NB4 (cell line): ENCODE results near the gene TMPRSS3.
A peak's percentile ranks its signal among the peaks of the same experiment; 100 is the strongest.

Experiments
- DNase-seq: peaks from one replicate; pipeline ENCODE4 v3.0.0; 2010; ENCODE audit warnings: low read depth
- H3K4me3 ChIP-seq: one replicate; pipeline ENCODE4 v1.5.1; 2011; ENCODE audit warnings: mild to moderate bottlenecking, low read depth, low read length, moderate library complexity
- MYC ChIP-seq: IDR thresholded peaks from 2 replicates; pipeline ENCODE4 v1.6.1; 2011; ENCODE audit warnings: low read depth, low read length
- POLR2A ChIP-seq: IDR thresholded peaks from 2 replicates; pipeline ENCODE4 v1.6.1; 2011; ENCODE audit warnings: mild to moderate bottlenecking; ENCODE audit not compliant: insufficient read length; ENCODE audit errors: extremely low read depth
- TF ChIP-seq, protein P1 (sequence below): IDR thresholded peaks from one replicate; pipeline ENCODE4 v1.5.1; 2012; ENCODE audit warnings: low read depth, low read length
- TF ChIP-seq, protein P2 (sequence below): IDR thresholded peaks from 2 replicates; pipeline ENCODE4 v1.6.1; 2011; ENCODE audit warnings: low read depth, low read length

TMPRSS3 gene

DNA sequence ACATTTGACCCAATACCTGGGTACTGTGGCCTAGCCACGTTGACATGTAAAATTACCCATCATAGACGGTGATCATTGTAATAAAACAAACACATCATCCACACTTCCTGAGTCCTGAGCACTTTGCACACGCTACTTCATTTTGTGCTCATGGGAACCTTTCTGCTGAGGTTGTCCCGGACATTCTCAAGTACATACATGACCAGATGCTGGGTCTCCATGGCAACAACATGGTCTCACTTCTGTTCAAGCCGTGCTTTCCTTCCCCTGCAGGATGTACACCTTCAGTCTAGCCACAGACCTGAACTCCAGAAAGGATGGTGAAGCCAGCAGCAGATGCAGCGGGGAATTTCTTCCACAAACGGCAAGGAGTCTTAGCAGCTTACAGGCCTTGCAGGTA is 30.6 kb upstream of the TMPRSS3 start:
- H3K4me3 ChIP-seq = no peak overlapping the region
- DNase-seq = no peak
- TF ChIP-seq POLR2A = no peak
- TF ChIP-seq, protein P1, sequence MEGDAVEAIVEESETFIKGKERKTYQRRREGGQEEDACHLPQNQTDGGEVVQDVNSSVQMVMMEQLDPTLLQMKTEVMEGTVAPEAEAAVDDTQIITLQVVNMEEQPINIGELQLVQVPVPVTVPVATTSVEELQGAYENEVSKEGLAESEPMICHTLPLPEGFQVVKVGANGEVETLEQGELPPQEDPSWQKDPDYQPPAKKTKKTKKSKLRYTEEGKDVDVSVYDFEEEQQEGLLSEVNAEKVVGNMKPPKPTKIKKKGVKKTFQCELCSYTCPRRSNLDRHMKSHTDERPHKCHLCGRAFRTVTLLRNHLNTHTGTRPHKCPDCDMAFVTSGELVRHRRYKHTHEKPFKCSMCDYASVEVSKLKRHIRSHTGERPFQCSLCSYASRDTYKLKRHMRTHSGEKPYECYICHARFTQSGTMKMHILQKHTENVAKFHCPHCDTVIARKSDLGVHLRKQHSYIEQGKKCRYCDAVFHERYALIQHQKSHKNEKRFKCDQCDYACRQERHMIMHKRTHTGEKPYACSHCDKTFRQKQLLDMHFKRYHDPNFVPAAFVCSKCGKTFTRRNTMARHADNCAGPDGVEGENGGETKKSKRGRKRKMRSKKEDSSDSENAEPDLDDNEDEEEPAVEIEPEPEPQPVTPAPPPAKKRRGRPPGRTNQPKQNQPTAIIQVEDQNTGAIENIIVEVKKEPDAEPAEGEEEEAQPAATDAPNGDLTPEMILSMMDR = no peak
- TF ChIP-seq MYC = no peak
- TF ChIP-seq, protein P2, sequence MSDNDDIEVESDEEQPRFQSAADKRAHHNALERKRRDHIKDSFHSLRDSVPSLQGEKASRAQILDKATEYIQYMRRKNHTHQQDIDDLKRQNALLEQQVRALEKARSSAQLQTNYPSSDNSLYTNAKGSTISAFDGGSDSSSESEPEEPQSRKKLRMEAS = no peak

DNA sequence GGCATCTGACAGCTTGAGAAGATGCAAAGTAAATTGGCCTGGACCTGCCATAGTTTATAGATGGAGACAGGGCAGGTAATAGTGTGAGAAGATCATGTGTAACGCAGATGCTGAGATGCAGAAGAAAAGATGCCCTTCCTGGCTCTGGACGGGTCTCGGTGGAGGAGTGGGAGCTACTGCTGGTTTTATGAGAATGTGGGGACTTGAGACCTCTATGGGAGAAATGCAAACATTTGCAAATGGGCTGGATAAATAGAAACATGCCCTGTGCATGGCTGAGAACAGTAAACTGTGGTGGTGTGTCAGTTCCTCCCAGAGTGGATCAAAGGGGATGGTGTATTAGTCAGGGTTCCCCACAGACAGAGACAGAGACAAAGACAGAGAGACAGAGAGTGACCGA is 29.7 kb upstream of the TMPRSS3 start:
- no peak overlapping the region for H3K4me3 ChIP-seq
- peak; percentile 58 for DNase-seq
- TF ChIP-seq POLR2A (no peak), MYC (no peak)
- TF ChIP-seq, protein P1 = no peak
- TF ChIP-seq, protein P2 = no peak

DNA sequence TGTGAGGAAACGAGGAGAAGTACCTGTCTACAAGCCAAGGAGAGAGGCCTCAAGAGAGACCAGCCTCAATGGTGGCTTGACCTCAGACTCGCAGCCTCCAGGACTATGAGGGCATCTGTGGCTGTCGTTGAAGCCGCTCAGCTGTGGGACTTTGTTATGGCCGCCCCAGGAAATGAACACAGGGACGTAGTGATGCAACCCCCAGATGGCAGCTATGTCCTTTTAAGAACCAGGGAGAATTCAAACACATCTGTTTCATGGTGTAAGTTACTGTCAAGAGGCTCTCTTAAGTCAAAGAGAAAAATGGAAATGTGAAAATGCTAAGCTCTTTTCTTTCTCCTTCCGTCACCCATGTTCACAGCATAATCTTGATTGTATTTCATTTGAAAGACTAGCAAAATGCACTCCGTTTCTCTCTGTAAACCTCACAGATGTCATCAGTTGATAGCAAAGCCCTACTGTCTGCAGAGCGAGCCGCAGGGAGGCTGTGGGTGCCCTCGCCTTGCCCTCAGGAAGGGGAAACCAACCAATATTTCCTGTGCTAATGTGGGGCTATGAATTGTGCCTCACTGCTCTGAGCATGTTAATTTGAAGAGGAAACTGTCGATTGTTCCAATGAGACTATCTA is 29.2 kb upstream of the TMPRSS3 start:
- TF ChIP-seq, protein P1 = no peak
- TF ChIP-seq MYC = peak; percentile 27; the same call in 1 of the 2 replicates

DNA sequence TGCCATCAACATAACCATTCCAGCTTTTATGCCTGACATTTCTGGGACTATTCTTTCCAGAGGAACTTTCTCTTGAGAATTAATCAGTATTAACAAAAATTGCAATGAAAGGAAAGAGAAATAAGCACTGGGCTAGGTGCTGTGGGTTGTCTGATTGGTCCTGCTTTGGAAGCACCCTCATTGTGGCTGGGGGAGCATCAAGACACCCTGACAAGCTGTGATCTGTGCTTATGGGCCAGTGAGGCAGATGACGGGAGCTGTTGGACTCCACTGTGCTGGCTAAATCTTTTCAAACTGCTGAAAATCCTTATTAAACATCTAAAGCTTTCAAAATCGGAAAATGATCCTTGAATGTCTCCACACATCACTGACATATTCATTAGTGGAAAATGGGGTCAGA is 27.8 kb upstream of the TMPRSS3 start:
- no peak overlapping the region for H3K4me3 ChIP-seq
- TF ChIP-seq POLR2A (no peak), MYC (no peak)
- TF ChIP-seq, protein P1 = no peak
- TF ChIP-seq, protein P2 = no peak
- DNase-seq = no peak

More for the DNA sequence above, 29.2 kb upstream of the TMPRSS3 start:
- H3K4me3 ChIP-seq = peak overlapping the region; percentile 30
- DNase-seq = peak; percentile 89

DNA sequence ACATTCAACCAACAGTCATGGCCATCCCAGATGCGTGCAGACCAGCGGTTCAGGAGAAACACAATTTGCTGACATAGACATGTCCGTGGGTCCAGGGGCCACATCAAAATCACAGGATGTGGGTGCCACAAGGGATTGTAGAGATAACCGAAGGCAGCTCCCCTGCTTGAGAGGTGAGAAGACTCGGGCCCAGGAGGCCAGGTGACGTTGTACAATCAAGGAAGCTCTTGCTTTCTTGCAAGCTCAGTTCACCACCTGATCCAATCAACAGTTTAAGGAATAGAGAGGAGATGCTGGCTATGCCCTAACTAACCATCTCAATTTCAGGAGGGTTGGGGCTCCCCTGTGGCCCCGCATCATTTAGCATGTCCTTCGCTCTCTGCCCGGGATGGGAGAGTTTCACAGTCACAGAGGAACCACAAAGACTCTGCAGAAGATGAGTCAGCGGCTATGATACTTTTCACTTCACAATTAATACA is 27.4 kb upstream of the TMPRSS3 start:
- TF ChIP-seq, protein P1 = no peak
- no peak for TF ChIP-seq MYC
- TF ChIP-seq, protein P2 = no peak
- no peak for TF ChIP-seq POLR2A
- H3K4me3 ChIP-seq = no peak overlapping the region
- DNase-seq = peak; percentile 62
